Left colon (tissue), 2 donors: ENCODE results near the gene UTP3. TPM values are rescaled to one million over a fixed set of nuclear protein-coding genes. Genes with fewer than 3 reads are reported as not detected.
"Not testable (repeated sequence)": the region's sequence is repeated elsewhere in the genome, so short reads cannot be mapped to it uniquely, and the experiment has no call there.

Experiments used
- ATAC-seq: fragments of 200-7000 bp; cut with Tn5 transposase; one replicate; pipeline ENCODE4 v1.9.1; 2020; ENCODE audit warnings: mild to moderate bottlenecking, moderate library complexity
- DNase-seq, 2 donors: peaks; one replicate each; pipeline ENCODE4 v3.0.0-alpha.2; 2020
- intact Hi-C, 2 donors: fragments of 100-400 bp; cut with DNase I in 1 of 2; cut with micrococcal nuclease in 1 of 2; formaldehyde crosslinking; loops; one replicate each; pipeline versions ENCODE4 v1.11.2 to v1.14.0; 2022; cut with DNase I, micrococcal nuclease
- total RNA-seq, 2 donors: library from RNA; stranded (reverse); fragmentation: NEBNext Ultra II Directional; extraction: Animal tissue kit (Norgen Biotek cat#: 25700); gene quantifications; one replicate each; pipeline ENCODE4 v1.2.1, GENCODE V29; 2021
- donor health status: DM: no; HTN: no; CAD: no.
- donor health status: DM: yes; HTN: yes; CAD: no.

Gene UTP3
- total RNA-seq, 2 donors from 2014 or later = 18.4 to 19.7 TPM

GRCh38 chr4:70711599-70711998 is 23.3 kb downstream of the UTP3 start:
- DNase-seq = no peak
- intact Hi-C loops = no loop called here
- ATAC-seq = no peak

GRCh38 chr4:70712150-70712549 is 23.8 kb downstream of the UTP3 start:
- intact Hi-C loops = no loop called here
- ATAC-seq = no peak
- DNase-seq = no peak

GRCh38 chr4:70712604-70713452 is 24.5 kb downstream of the UTP3 start:
- intact Hi-C loops = no loop called here
- no peak for DNase-seq
- no peak for ATAC-seq

GRCh38 chr4:70713453-70714078 is 25.2 kb downstream of the UTP3 start:
- ATAC-seq (no peak), DNase-seq (no peak)
- intact Hi-C loops = no loop called here

GRCh38 chr4:70714079-70714887 is 26.0 kb downstream of the UTP3 start:
- ATAC-seq (no peak), DNase-seq (no peak)
- intact Hi-C loops = no loop called here

GRCh38 chr4:70715097-70715496 is 26.8 kb downstream of the UTP3 start:
- DNase-seq = no peak
- intact Hi-C loops = no loop called here
- ATAC-seq = no peak

- DNase-seq = no peak
- intact Hi-C loops = no loop called here
- no peak for ATAC-seq
Observed at GRCh38 chr4:70718811-70719604, 30.7 kb downstream of the UTP3 start.

- DNase-seq = no peak
- intact Hi-C loops = no loop called here
Observed at GRCh38 chr4:70721747-70722146, 33.4 kb downstream of the UTP3 start, which contains the start of gene RUFY3. TSS of gene RUFY3 (plus strand) at chr4:70721964. CDS start at chr4:70722574, 610 bp downstream.

GRCh38 chr4:70722199-70722791 is 34.0 kb downstream of the UTP3 start:
- intact Hi-C loops = no loop called here
- ATAC-seq (no peak), DNase-seq (no peak)

More at GRCh38 chr4:70721747-70722146, 33.4 kb downstream of the UTP3 start, which contains the start of gene RUFY3:
- peak; percentile 34 for ATAC-seq

- DNase-seq = no peak
- no peak for ATAC-seq
- intact Hi-C loops = no loop called here
Observed at GRCh38 chr4:70724463-70724862, 36.1 kb downstream of the UTP3 start.

GRCh38 chr4:70725633-70726032 is 37.3 kb downstream of the UTP3 start:
- ATAC-seq (no peak), DNase-seq (no peak)
- intact Hi-C loops = no loop called here

- intact Hi-C loops, ATAC-seq, DNase-seq: not testable (repeated sequence)
Observed at GRCh38 chr4:70726515-70726914, 38.2 kb downstream of the UTP3 start.

- DNase-seq = no peak
- intact Hi-C loops = no loop called here
- ATAC-seq = no peak
Observed at GRCh38 chr4:70728091-70728490, 39.8 kb downstream of the UTP3 start.

GRCh38 chr4:70732878-70733277 is 44.5 kb downstream of the UTP3 start:
- DNase-seq, intact Hi-C loops, ATAC-seq: not testable (repeated sequence)

- ATAC-seq (peak; percentile 97), DNase-seq (peak in 1 of 2 donors; percentile 21)
- intact Hi-C loops = no loop called here
Observed at GRCh38 chr4:70734168-70734954, 46.0 kb downstream of the UTP3 start.

GRCh38 chr4:70734971-70735370 is 46.6 kb downstream of the UTP3 start:
- intact Hi-C loops = no loop called here
- ATAC-seq (peak; percentile 27), DNase-seq (no peak)

GRCh38 chr4:70735915-70736314 is 47.6 kb downstream of the UTP3 start:
- intact Hi-C loops = not testable (repeated sequence)
- DNase-seq = peak; percentile 47 to 60
- peak; percentile 66 for ATAC-seq
